ENCODE results near the gene ZNF451.
"Not testable (repeated sequence)": the region's sequence is repeated elsewhere in the genome, so short reads cannot be mapped to it uniquely, and the experiment has no call there.

ZNF451 gene

DNA sequence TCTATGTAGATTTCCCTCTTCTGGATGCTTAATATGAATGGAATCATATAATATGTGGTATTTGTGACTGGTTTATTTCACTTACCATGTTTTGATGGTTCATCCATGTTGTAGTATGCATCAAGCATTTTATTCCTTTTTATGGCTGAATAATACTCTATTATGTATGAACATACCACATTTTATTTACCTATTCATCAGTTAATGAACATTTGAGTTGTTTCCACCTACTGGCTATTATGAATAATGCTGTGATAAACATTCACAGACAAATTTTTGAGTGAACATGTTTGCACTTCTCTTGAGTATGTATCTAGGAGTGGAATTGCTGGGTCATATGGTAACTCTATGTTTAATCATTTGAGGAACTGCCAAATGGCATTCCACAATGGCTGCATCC lies 14.9 kb upstream of the ZNF451 start:
- TF ChIP-seq, protein P1, sequence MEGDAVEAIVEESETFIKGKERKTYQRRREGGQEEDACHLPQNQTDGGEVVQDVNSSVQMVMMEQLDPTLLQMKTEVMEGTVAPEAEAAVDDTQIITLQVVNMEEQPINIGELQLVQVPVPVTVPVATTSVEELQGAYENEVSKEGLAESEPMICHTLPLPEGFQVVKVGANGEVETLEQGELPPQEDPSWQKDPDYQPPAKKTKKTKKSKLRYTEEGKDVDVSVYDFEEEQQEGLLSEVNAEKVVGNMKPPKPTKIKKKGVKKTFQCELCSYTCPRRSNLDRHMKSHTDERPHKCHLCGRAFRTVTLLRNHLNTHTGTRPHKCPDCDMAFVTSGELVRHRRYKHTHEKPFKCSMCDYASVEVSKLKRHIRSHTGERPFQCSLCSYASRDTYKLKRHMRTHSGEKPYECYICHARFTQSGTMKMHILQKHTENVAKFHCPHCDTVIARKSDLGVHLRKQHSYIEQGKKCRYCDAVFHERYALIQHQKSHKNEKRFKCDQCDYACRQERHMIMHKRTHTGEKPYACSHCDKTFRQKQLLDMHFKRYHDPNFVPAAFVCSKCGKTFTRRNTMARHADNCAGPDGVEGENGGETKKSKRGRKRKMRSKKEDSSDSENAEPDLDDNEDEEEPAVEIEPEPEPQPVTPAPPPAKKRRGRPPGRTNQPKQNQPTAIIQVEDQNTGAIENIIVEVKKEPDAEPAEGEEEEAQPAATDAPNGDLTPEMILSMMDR (IDR thresholded peaks at IDR 0.05; ENCODE audit: borderline replicate concordance, control extremely low read depth, extremely low read depth, insufficient read depth, missing control alignments), result no peak
- in situ Hi-C loops (cut with MboI; ENCODE audit: low sequenced_read_pairs, unreplicated experiment), result no loop called here
- no peak for DNase-seq (ENCODE audit: low spot score)

DNA sequence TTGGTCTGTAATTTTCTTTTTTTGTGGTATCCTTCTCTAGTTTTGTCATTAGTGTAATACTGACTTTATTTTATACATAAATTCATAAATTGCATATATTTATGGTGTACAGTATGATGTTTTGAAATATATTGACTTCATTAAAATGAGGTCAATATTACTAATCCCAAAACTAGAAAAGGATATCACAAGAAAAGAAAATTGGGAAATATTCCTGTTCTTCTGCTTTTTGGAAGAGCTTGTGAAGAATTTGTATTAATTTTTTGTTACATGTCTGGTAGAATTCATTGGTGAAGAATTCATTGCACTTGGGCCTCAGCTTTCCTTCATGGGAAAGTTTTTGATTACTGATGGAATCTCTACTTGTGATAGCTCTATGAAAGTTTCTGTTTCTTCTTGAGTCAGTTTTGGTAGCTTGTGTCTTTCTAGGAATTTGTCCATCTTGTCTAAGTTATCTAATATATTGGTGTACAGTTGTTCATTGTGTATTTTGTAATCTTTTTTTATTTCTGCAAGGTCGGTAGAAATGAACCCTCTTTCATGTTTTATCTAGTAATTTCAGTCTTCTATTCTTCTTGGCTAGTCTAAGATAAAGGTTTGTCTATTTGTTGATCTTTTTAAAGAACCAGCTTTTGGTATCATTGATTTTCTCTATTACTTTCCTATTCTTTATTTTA lies 11.3 kb upstream of the ZNF451 start:
- DNase-seq (ENCODE audit: low spot score), result no peak
- TF ChIP-seq, protein P1 (IDR thresholded peaks at IDR 0.05; ENCODE audit: borderline replicate concordance, control extremely low read depth, extremely low read depth, insufficient read depth, missing control alignments), result no peak
- in situ Hi-C loops (cut with MboI; ENCODE audit: low sequenced_read_pairs, unreplicated experiment), result no loop called here

DNA sequence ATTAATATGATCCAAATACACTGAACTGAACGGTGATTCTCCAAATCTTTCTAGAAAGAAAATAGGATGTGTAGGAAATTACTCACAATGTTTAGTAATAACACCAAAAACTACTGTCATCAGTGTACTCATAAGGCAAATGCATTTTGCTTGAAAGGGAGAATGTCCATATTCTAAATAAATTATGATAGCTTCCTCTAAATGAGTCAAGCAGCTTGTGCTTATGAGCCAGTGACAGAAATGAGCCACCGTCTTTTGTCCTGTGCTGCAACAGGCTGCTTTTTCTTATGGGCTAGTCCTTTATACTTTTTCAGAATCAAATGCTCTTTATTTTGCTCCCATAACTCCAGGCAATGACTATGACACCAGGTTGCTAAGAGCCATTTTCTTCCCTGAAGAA lies 4.5 kb upstream of the ZNF451 start:
- TF ChIP-seq, protein P1 (IDR thresholded peaks at IDR 0.05; ENCODE audit: borderline replicate concordance, control extremely low read depth, extremely low read depth, insufficient read depth, missing control alignments), result no peak
- in situ Hi-C loops (cut with MboI; ENCODE audit: low sequenced_read_pairs, unreplicated experiment), result no loop called here
- DNase-seq (ENCODE audit: low spot score), result no peak

DNA sequence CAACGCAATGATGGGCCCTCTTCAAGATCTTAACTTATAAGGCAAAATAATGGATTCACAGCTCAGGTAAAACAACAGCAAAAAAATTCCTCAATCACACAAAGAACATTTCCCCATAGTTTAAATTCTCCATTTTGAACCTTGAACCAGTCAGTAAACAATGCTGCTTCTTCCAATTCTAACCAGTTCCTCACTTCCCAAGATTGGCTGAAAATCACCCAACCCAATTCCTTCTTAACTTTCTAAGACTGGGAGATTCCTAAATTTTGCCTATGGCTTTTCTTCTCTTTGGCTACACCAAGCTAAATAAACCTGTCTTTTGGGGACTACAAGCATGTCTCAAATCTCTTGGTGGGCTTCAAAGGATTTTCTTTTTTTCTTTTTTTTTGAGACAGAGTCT lies 3.1 kb upstream of the ZNF451 start:
- DNase-seq (ENCODE audit: low spot score), result no peak
- TF ChIP-seq, protein P1 (IDR thresholded peaks at IDR 0.05; ENCODE audit: borderline replicate concordance, control extremely low read depth, extremely low read depth, insufficient read depth, missing control alignments), result no peak
- in situ Hi-C loops (cut with MboI; ENCODE audit: low sequenced_read_pairs, unreplicated experiment), result no loop called here

DNA sequence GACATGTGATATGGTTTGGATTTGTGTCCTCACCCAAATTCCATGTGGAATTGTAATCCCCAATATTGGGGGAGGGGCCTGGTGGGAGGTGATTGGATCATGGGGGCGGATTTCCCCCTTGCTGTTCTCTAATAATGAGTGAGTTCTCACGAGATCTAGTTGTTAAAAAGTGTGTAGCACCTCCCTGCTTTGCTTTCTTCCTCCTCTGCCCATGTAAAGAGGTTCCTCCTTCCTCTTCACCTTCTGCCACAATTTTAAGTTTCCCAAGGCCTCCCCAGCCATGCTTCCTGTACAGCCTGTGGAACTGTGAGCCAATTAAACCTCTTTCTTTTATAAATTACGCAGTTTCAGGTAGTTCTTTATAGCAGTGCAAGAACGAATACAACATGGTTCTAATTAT lies 2.1 kb upstream of the ZNF451 start:
- TF ChIP-seq, protein P1 (IDR thresholded peaks at IDR 0.05; ENCODE audit: borderline replicate concordance, control extremely low read depth, extremely low read depth, insufficient read depth, missing control alignments), result no peak
- no peak for DNase-seq (ENCODE audit: low spot score)
- in situ Hi-C loops (cut with MboI; ENCODE audit: low sequenced_read_pairs, unreplicated experiment), result no loop called here

DNA sequence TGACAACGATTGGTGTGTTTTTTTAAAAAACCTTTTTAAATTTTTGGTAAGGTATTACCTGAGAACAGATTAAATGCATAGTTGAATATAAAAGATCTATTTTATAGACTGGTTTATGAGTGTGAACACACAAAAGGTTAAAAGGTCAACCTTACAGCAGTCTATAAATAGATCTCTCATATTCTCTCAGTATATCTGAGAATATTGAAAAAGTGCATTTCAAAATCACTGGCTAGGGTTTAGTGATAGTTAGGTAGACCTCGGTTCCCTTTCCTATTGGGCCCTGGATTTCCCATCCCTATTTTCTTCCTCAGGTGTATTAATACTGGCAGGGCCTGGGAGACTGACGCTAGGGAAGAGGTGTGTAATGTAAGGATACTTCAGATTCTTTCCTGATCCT lies 723 bp upstream of the ZNF451 start:
- TF ChIP-seq, protein P1 (IDR thresholded peaks at IDR 0.05; ENCODE audit: borderline replicate concordance, control extremely low read depth, extremely low read depth, insufficient read depth, missing control alignments), result no peak
- in situ Hi-C loops (cut with MboI; ENCODE audit: low sequenced_read_pairs, unreplicated experiment), result no loop called here
- peak; percentile 17 for DNase-seq (ENCODE audit: low spot score)

DNA sequence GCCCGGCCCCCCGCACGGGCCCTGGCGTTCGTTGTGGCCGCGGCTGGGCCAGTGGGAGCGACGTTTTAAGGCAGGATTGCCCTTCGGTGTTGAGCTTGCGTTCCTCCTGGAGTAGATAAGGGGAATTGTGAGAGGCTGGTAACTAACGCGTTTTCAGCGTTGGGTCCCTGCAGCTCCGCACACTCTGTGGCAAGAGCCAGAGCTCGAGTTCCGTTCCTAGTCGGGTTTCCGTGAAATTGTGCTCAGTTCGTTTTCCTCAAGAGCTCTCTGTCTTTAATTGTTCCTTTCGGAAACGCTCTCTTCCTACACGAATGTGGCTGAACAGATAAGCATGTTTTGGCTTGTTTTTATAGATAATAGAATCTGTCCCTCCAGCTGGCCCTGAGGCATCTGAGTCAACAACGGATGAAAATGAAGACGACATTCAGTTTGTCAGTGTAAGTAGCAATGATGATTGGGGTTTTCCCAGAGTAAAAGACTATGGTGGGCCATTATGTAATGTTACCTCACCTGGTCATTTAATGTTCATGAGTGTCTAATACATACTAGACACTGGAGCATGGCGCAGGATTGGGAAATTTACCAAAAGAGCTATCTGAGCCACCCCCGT lies 575 bp downstream of the ZNF451 start:
- in situ Hi-C loops (cut with MboI; ENCODE audit: low sequenced_read_pairs, unreplicated experiment); DNase-seq (ENCODE audit: low spot score): not testable (repeated sequence)

DNA sequence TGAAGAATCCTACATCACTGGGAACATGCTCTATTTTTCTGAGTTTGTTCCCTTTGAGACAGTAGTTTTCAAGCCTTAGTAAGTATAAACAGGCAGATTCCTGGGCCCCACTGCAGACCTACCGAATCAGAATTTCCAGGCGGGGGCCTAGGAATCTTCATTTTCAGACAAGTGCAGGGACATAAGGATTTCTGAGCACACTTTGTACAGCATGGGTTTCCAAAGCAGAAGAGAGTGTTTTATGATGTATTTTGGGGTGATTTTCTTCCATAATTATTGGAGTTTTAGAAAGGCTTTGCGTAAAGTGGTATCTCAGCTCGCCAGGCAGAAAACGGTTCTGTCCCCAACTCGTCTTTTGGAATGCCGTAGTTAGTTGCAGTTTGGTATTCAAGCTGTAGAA lies 1.4 kb downstream of the ZNF451 start:
- in situ Hi-C loops (cut with MboI; ENCODE audit: low sequenced_read_pairs, unreplicated experiment); DNase-seq (ENCODE audit: low spot score): not testable (repeated sequence)
